Measurements from ENCODE around the gene CAND1.
"Not testable (repeated sequence)": the region's sequence is repeated elsewhere in the genome, so short reads cannot be mapped to it uniquely, and the experiment has no call there.

The CAND1 gene

GRCh38 chr12:67280572-67280971, 11.4 kb downstream of the CAND1 start:
- DNase-seq (ENCODE audit: low spot score): no peak

DNA sequence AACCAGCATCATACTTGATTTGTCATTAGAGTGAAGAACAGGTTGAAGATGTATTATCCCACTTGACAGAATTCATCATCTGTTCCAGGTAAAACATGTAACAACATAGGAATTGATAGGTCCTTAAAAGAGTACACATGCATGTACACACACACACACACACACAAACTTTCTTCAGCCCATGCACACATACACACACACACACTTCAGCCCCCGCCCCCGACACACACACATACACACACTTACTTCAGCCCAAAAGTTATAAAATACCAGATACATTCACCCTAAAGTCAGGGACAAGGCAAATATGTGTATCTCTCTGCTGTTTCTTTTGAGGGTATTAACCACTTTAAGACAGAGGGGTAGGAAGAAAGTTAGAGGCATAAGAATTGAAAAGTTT, 15.4 kb downstream of the CAND1 start:
- DNase-seq (ENCODE audit: low spot score): no peak

GRCh38 chr12:67286257-67286656, 17.1 kb downstream of the CAND1 start:
- DNase-seq (ENCODE audit: low spot score): no peak

GRCh38 chr12:67287311-67287710, 18.2 kb downstream of the CAND1 start:
- no peak for DNase-seq (ENCODE audit: low spot score)

DNA sequence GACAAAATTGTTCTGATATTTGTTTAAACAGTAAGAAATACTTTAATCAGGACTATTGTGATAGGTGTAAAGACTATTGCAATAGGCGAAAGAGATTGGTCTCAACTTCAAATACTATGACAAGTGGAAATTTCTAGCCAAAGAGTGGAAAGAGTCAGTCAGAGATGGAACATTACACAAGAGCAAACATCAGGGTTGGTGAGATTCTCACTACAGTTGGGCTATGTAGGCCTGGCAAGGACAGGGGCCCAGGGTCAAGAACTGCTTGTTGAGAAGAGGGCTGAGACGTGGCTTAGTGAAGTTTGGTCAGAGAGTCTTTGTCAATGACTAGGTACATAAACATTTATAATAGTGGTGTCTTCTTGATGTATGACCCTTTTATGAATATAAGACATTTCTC, 19.4 kb downstream of the CAND1 start:
- DNase-seq (ENCODE audit: low spot score): no peak

DNA sequence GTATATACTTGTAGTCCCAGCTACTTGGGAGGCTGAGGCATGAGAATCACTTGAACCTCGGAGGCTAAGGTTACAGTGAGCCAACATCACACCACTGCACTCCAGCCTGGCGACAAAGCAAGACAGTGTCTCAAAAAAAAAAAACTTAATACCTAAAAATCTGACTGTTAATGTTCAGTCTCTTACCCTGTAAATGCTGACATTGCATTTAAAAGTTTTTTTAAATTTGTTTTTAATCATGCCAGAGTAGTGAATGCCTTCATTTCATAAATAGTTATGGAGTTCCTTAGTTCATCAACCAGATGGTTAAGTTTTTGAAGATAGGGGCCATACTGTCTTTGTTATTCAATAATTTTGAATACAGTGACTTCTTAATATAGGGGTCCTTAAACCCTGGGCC, 21.2 kb downstream of the CAND1 start:
- no peak for DNase-seq (ENCODE audit: low spot score)

- DNase-seq (ENCODE audit: low spot score): no peak
Observed at GRCh38 chr12:67299526-67299925, 30.4 kb downstream of the CAND1 start.

GRCh38 chr12:67299926-67300325, 30.8 kb downstream of the CAND1 start:
- no peak for DNase-seq (ENCODE audit: low spot score)

- no peak for DNase-seq (ENCODE audit: low spot score)
Observed at GRCh38 chr12:67302162-67302561, 33.0 kb downstream of the CAND1 start.

DNA sequence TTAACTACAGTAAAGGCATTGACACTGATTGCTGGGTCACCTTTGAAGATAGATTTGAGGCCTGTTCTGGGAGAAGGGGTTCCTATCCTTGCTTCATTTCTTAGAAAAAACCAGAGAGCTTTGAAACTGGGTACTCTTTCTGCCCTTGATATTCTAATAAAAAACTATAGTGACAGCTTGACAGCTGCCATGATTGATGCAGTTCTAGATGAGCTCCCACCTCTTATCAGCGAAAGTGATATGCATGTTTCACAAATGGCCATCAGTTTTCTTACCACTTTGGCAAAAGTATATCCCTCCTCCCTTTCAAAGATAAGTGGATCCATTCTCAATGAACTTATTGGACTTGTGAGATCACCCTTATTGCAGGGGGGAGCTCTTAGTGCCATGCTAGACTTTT, 36.4 kb downstream of the CAND1 start:
- no peak for DNase-seq (ENCODE audit: low spot score)

DNA sequence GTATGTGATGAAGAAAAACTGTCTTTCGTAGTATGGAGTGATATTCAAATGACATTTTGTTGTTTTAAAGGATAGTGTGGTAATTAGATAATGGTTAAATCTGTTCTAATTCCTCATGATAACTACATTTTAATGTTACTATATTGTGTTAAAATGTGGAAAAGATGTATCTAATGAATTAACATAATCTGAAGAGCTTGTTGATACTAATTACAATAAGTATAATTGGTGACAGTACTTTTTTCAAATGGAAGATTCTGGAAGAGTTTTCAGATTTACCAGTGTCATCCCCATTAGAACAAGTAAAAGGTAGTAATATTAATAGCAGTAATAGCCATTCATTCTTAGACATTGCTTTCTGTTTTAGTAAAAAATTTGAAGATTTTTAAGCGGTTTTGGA, 37.6 kb downstream of the CAND1 start:
- DNase-seq (ENCODE audit: low spot score): no peak

DNA sequence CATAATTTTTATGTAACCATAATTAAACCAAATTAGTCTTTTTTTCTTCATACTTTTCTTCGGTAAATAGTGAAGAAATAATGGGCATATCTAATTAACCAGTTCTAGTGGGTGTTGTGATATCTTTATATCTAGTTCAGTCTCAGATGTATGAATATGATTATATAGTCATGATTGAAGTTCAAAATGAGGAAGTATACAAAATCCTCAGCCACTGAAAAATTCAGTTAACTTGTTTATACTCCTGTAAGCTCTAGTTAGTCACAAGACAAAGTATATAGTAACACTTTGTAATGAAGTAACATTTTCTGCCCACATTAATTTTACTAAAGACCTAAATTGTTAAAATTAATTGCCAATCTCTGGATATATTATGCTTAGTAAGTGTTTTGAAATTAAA, 46.5 kb downstream of the CAND1 start:
- no peak for DNase-seq (ENCODE audit: low spot score)

GRCh38 chr12:67318786-67319185, 49.6 kb downstream of the CAND1 start:
- DNase-seq (ENCODE audit: low spot score): no peak

GRCh38 chr12:67319936-67320335, 50.8 kb downstream of the CAND1 start:
- DNase-seq (ENCODE audit: low spot score): no peak

- no peak for DNase-seq (ENCODE audit: low spot score)
Observed at GRCh38 chr12:67320614-67321295, 51.6 kb downstream of the CAND1 start.

GRCh38 chr12:67322580-67322979, 53.4 kb downstream of the CAND1 start:
- DNase-seq (ENCODE audit: low spot score): no peak

GRCh38 chr12:67323007-67323406, 53.8 kb downstream of the CAND1 start:
- DNase-seq (ENCODE audit: low spot score): no peak

- DNase-seq (ENCODE audit: low spot score): no peak
Observed at GRCh38 chr12:67326637-67327036, 57.5 kb downstream of the CAND1 start.

- no peak for DNase-seq (ENCODE audit: low spot score)
Observed at GRCh38 chr12:67327466-67327865, 58.3 kb downstream of the CAND1 start.

DNA sequence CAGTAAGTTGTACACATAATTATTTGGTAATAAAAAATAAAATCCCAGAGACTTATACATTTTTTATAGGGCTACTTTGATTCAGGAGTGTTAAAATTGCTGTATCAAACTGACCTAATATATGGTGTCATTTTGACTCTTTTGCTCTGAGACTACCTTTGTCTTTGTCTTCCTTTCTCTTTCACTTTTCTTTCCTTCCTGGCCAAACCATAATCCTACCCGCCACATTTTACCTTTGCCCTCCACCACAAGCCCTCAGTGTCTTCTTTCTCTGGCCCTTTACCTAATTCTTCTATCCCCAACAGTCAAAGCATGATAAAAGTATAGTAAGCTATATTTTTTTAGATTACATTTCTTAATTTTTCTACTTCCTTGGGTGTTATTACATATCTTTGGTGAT, 62.0 kb downstream of the CAND1 start:
- DNase-seq (ENCODE audit: low spot score): no peak

DNA sequence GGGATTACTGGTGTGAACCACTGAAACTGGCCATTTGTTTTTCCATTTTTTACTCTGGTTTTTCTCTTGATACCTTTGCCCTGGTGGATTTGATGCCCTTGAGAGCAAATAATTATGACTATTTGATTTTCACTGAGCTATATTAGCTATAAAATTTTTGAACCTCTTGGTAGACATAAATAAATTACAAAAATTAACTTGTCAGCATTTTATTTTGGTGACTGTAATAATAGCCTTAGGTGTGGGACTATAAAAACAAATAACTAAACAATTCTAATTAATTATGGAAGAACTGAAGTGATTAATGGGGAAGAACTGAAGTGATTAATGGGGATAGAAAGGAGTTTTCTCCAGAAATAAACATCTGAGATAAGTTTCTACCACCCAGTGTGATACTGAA, 62.7 kb downstream of the CAND1 start:
- no peak for DNase-seq (ENCODE audit: low spot score)

- no peak for DNase-seq (ENCODE audit: low spot score)
Observed at GRCh38 chr12:67333649-67334048, 64.5 kb downstream of the CAND1 start.

- DNase-seq (ENCODE audit: low spot score): no peak
Observed at GRCh38 chr12:67338426-67338825, 69.3 kb downstream of the CAND1 start.

DNA sequence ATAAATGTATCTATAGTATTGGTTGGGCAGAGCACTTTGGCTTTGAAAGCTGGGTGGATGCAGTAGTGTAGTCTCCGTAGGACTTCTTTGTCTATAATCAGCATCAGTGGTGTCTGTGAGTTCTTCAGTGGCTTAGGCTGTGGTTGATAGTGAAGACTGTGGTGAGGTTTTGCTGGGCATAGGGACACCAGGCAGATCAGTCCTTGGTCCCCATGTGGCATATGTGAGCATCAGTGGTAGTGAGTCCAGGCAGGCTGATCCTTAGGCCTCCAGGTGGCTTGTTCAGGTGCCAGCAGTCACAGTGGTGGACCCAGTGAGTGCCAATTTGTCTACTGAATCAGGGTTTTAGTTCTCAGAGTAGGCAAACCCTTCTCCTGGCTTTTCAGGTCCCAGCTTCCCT, 70.4 kb downstream of the CAND1 start:
- DNase-seq (ENCODE audit: low spot score): no peak

- DNase-seq (ENCODE audit: low spot score): not testable (repeated sequence)
Observed at GRCh38 chr12:67341086-67341485, 71.9 kb downstream of the CAND1 start.

Data from AG08396 (cell line).